Loucy (cell line): Measurements from ENCODE around the gene INCA1.

Experiments used
- H2AFZ ChIP-seq: fragments of 200-600 bp; sonication (generic); 2 replicates; pipeline ENCODE4 v1.6.0; 2016; ENCODE audit warnings: antibody characterized with exemption, mild to moderate bottlenecking, low read length, moderate library complexity
- H3F3A ChIP-seq: fragments of 200-600 bp; 2 replicates; pipeline ENCODE4 v1.6.0; 2016; ENCODE audit warnings: antibody characterized with exemption, low read depth, mild to moderate bottlenecking
- H3K27me3 ChIP-seq: fragments of 200-600 bp; sonication (generic); 2 replicates; pipeline ENCODE4 v1.6.1; 2014; ENCODE audit warnings: low read length, mild to moderate bottlenecking; ENCODE audit not compliant: insufficient read depth, poor library complexity, severe bottlenecking
- H3K36me3 ChIP-seq: fragments of 200-600 bp; sonication (generic); 2 replicates; pipeline ENCODE4 v1.6.1; 2016; ENCODE audit warnings: low read length; ENCODE audit not compliant: insufficient read depth
- H3K4me1 ChIP-seq: fragments of 200-600 bp; sonication (generic); 2 replicates; pipeline ENCODE4 v1.5.1; 2014; ENCODE audit warnings: low read length, mild to moderate bottlenecking; ENCODE audit not compliant: insufficient read depth, poor library complexity, severe bottlenecking
- H3K4me2 ChIP-seq: fragments of 200-600 bp; sonication (generic); 2 replicates; pipeline ENCODE4 v1.6.0; 2014; ENCODE audit warnings: antibody characterized with exemption, low read length, low read depth, mild to moderate bottlenecking; ENCODE audit not compliant: poor library complexity, severe bottlenecking
- H3K4me3 ChIP-seq: fragments of 200-600 bp; sonication (generic); 2 replicates; pipeline ENCODE4 v1.5.1; 2014; ENCODE audit warnings: low read length, mild to moderate bottlenecking, mixed read lengths; ENCODE audit not compliant: poor library complexity, severe bottlenecking
- H3K79me2 ChIP-seq: fragments of 200-600 bp; sonication (generic); 2 replicates; pipeline ENCODE4 v1.6.1; 2014; ENCODE audit warnings: low read length; ENCODE audit not compliant: insufficient read depth
- H3K9ac ChIP-seq: fragments of 200-600 bp; sonication (generic); 2 replicates; pipeline ENCODE4 v1.6.0; 2014; ENCODE audit warnings: mild to moderate bottlenecking, low read depth, low read length, moderate library complexity; ENCODE audit not compliant: poor library complexity, severe bottlenecking
- H3K9me2 ChIP-seq: fragments of 200-600 bp; sonication (generic); replicated peaks from 2 replicates; pipeline ENCODE4 v1.6.1; 2016; ENCODE audit warnings: low read depth, low read length, mixed read lengths
- H3K9me3 ChIP-seq: fragments of 200-600 bp; sonication (generic); 2 replicates; pipeline ENCODE4 v1.6.1; 2014; ENCODE audit warnings: mild to moderate bottlenecking, antibody characterized with exemption, low read length, low read depth; ENCODE audit not compliant: insufficient read depth
- H4K20me1 ChIP-seq: fragments of 200-600 bp; sonication (generic); 2 replicates; pipeline ENCODE4 v1.6.0; 2014; ENCODE audit warnings: antibody characterized with exemption, low read length, mild to moderate bottlenecking; ENCODE audit not compliant: insufficient read depth, poor library complexity, severe bottlenecking
- CTCF ChIP-seq: fragments of 200-600 bp; sonication (generic); conservative IDR thresholded peaks from 2 replicates; pipeline ENCODE4 v1.5.1; 2014; ENCODE audit warnings: mild to moderate bottlenecking, antibody characterized with exemption, low read length
- EZH2phosphoT487 ChIP-seq: fragments of 200-600 bp; IDR thresholded peaks from 2 replicates; pipeline ENCODE4 v1.6.1; 2018; ENCODE audit warnings: antibody characterized with exemption, mild to moderate bottlenecking, moderate library complexity, borderline replicate concordance

The INCA1 gene

DNA sequence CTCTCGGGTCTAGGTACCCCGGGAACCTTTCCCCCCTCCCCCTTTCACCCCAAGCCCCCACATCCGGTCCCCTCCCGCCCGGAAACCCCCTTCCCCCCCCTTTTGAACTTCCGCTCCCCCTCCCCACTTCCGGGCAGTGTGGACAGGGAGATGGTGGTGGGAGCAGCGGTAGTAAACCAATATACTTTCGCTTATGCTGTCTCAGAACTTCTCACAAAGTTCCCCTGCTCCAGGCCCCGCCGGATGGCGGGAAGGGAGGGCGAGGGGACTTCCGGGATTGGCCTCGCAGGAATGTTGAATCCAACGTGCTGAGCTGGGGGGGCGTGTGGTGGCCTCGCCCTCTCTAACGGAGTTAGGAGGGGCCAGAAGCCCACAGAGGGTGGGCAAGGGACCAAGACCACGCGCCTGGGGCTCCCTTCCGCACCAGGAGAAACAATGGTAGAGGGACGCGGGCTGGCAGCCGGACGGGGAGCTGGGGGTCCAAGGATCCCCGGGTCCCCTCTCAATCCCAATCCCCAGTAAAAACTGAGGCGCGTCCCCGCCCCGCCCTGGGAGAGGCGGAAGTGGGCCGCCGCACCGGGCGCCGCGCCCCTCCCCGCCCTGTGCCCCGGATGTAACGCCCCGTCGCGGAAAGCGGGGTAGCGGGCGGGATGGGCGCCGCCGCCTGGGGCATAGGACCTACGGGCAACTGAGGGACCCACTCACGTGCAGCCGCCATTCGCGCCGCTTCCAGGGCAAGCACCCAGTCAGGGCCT, 49.7 kb downstream of the INCA1 start:
- H3F3A ChIP-seq: peaks cover 44% of the 10 kb centered on the region
- H3K79me2 ChIP-seq: peaks cover 76% of the 10 kb centered on the region

GRCh38 chr17:4947010-4947410, 50.3 kb downstream of the INCA1 start:
- Histone ChIP-seq H3K9me3 (no peaks in the 10 kb centered on the region), H2AFZ (no peak overlapping the region), H3K79me2 (peaks cover 82% of the 10 kb centered on the region), H3K4me2 (peak overlapping the region; percentile 96), H3K36me3 (peaks cover 47% of the 10 kb centered on the region), H4K20me1 (peaks cover 60% of the 10 kb centered on the region), H3K9me2 (no peaks in the 10 kb centered on the region), H3K9ac (peak overlapping the region; percentile 99), H3K27me3 (peaks cover 14% of the 10 kb centered on the region), H3F3A (peaks cover 44% of the 10 kb centered on the region), H3K4me1 (peaks cover 57% of the 10 kb centered on the region), H3K4me3 (peak overlapping the region; percentile 90)
- no peak for TF ChIP-seq CTCF
- TF ChIP-seq EZH2phosphoT487: no peak

More for the DNA sequence above, 49.7 kb downstream of the INCA1 start:
- H3K27me3 ChIP-seq: peaks cover 14% of the 10 kb centered on the region
- H4K20me1 ChIP-seq: peaks cover 54% of the 10 kb centered on the region
- peak overlapping the region; percentile 99 for H3K9ac ChIP-seq
- H2AFZ ChIP-seq: no peak overlapping the region
- peak overlapping the region; percentile 96 for H3K4me2 ChIP-seq
- H3K4me3 ChIP-seq: peak overlapping the region; percentile 90
- no peaks in the 10 kb centered on the region for H3K9me2 ChIP-seq
- H3K9me3 ChIP-seq: no peaks in the 10 kb centered on the region
- peaks cover 51% of the 10 kb centered on the region for H3K4me1 ChIP-seq
- H3K36me3 ChIP-seq: peaks cover 42% of the 10 kb centered on the region
- TF ChIP-seq EZH2phosphoT487: no peak
- TF ChIP-seq CTCF: no peak

DNA sequence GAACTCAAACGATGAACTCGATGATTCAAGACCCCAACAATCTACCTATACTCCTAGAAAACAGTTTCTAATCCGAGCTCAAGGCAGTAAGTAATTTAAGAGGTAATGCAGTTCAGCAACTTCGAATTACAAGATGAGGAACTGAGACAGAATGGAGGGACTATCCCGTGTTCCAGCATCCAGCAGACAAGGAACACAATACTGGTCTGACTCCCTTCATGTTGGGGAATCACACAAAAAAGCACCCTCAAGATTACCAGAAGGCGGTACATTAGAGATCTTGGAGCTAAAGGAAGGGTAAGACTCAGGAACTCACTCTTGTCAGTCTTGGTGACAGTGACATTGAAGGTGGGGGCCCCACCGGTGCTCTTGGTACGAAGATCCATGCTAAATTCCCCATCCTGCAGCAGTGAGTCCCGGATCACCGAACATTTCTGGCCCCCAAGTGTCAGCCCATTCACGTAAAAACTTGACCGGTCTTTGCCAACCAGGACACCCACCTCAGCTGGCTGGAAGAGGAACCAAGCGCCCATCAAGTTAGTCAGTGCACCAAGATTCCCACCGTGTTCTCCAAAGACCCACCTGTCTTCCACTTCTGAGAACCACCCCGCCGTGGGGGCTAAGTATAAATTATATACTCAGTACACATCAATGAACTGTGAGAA, 50.9 kb downstream of the INCA1 start:
- no peaks in the 10 kb centered on the region for H3K9me3 ChIP-seq
- peaks cover 58% of the 10 kb centered on the region for H3K4me1 ChIP-seq
- H2AFZ ChIP-seq: no peak overlapping the region
- TF ChIP-seq EZH2phosphoT487 (no peak), CTCF (no peak)
- H3K4me2 ChIP-seq: peak overlapping the region; percentile 96
- peaks cover 47% of the 10 kb centered on the region for H3K36me3 ChIP-seq
- H3K9ac ChIP-seq: peak overlapping the region; percentile 99
- H3K4me3 ChIP-seq: peak overlapping the region; percentile 90
- H4K20me1 ChIP-seq: peaks cover 65% of the 10 kb centered on the region
- H3F3A ChIP-seq: peaks cover 44% of the 10 kb centered on the region
- H3K9me2 ChIP-seq: no peaks in the 10 kb centered on the region
- peaks cover 14% of the 10 kb centered on the region for H3K27me3 ChIP-seq
- peaks cover 84% of the 10 kb centered on the region for H3K79me2 ChIP-seq
